GM21526 (cell line): Measurements from ENCODE around the gene FXYD5.

Source experiments
- ATAC-seq: cut with Tn5 transposase; IDR thresholded peaks from one replicate; pipeline ENCODE4 v1.9.1; 2021; ENCODE audit warnings: moderate library complexity; ENCODE audit not compliant: unreplicated experiment, low FRiP score

Gene FXYD5

DNA sequence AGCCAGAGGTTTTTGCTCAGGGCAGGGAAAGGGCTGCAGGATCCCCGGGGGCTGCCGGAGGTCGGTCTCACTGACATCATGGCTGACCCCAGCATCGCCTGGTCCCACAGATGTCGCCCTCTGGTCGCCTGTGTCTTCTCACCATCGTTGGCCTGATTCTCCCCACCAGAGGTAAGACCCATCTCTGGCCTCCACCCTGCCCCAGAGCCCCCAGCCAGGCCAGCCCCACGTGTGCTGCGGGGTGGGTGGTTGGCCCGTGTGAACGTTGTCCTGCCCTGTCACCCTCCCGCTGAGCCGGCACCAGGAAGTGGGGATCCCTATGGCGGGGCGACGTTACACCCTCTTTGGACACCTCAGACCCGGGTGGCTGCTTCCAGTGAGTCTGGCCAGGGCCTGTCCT is 906 bp downstream of the FXYD5 start:
- no peak for ATAC-seq

GRCh38 chr19:35155981-35156672 is 1.6 kb downstream of the FXYD5 start:
- ATAC-seq = no peak

DNA sequence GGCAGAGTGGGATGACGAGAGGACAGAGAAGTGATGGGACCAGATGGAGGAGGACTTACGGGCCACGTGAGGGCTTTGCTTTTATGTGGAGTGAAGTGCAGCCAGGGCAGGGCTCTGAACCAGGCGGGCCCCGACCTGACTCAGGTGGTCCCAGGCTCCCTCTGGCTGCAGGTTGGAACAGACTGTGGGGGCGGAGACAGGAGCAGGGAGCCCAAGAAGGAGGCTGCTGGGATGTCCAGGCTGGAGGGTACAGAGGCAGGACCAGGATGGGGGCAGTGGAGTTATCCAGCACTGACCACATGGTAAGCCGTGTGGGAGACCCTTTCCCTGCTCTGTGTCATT is 2.1 kb downstream of the FXYD5 start:
- ATAC-seq = no peak

DNA sequence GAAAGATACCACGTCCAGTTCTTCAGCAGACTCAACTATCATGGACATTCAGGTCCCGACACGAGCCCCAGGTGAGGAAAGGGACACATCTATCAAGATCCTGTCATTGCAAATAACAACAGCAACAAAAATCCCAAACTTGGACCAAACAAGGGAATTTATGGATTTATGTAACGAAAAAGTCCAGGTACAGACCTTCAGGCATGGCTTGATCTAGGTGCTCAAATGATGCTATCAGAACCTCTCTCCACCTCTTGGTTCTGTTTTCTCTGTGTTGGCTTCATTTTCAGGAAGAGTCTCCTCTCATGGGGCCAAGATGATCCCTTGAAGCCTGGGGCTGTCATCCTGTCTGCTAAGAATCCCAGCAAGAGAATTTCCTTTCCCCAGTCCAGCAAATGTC is 2.9 kb downstream of the FXYD5 start:
- no peak for ATAC-seq

DNA sequence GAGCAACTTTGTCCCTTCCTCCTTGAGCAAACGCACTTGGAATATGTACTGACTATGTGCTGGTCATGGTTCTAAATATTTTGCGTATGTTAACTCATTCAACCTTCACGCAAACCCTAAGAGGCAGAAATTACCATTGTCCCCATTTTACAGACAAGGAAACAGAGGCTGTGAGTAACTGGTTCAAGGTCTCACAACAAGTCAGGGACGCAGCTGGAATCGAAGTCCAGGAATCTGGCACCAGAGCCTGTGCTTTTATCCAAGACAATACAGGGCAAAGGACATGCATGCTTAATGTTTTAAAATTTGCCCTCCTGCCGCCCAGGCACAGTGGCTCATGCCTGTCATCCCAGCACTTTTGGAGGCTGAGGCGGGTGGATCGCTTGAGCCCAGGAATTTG is 5.1 kb downstream of the FXYD5 start:
- no peak for ATAC-seq

GRCh38 chr19:35160629-35161433 is 6.3 kb downstream of the FXYD5 start:
- no peak for ATAC-seq

GRCh38 chr19:35161434-35161743 is 6.9 kb downstream of the FXYD5 start:
- no peak for ATAC-seq

- no peak for ATAC-seq
Observed at GRCh38 chr19:35162471-35163326, 8.2 kb downstream of the FXYD5 start.

- ATAC-seq = no peak
Observed at GRCh38 chr19:35164418-35164817, 9.9 kb downstream of the FXYD5 start.

GRCh38 chr19:35165200-35166058 is 10.9 kb downstream of the FXYD5 start:
- no peak for ATAC-seq

GRCh38 chr19:35166100-35167063 is 11.8 kb downstream of the FXYD5 start:
- no peak for ATAC-seq

- no peak for ATAC-seq
Observed at GRCh38 chr19:35167251-35168119, 12.9 kb downstream of the FXYD5 start.

- ATAC-seq = no peak
Observed at GRCh38 chr19:35168196-35168595, 13.7 kb downstream of the FXYD5 start.

GRCh38 chr19:35169221-35169995 is 14.9 kb downstream of the FXYD5 start:
- no peak for ATAC-seq

GRCh38 chr19:35170359-35171061 is 16.0 kb downstream of the FXYD5 start:
- ATAC-seq = no peak

GRCh38 chr19:35171730-35172129 is 17.2 kb downstream of the FXYD5 start:
- ATAC-seq = no peak

DNA sequence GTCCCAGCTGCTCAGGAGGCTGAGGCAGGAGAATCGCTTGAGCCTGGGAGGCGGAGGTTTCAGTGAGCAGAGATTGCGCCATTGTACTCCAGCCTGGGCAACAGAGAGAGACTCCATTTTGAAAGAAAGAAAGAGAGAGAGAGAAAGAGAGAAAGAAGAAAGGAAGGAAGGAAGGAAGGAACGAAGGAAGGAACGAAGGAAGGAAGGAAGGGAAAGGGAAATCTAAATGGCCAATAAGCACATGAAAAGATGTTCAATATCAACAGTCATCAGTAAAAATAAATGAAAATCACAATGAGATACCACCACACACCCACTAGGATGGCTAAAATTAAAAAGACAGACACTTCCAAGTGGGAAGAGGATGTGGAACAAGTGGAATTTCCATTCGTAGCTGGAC is 19.7 kb downstream of the FXYD5 start:
- ATAC-seq = no peak
